ENCODE results near the gene MAP3K2. TPM values are rescaled to one million over a fixed set of nuclear protein-coding genes. Genes with fewer than 3 reads are reported as not detected.

The MAP3K2 gene
- total RNA-seq, 1 donor from 2014 or later = 62.2 TPM

GRCh38 chr2:127420039-127420864 is 32.5 kb upstream of the MAP3K2 start:
- no peak for FAIRE-seq
- Mint-ChIP-seq H3K27me3 (ENCODE audit: low read depth, unreplicated experiment) (peaks cover 66% of the 10 kb centered on the region), H3K36me3 (ENCODE audit: low read depth, unreplicated experiment) (no peaks in the 10 kb centered on the region), H3K27ac (ENCODE audit: unreplicated experiment) (no peak overlapping the region), H3K9me3 (ENCODE audit: unreplicated experiment) (no peaks in the 10 kb centered on the region), H3K4me3 (ENCODE audit: unreplicated experiment) (no peak overlapping the region), H3K4me1 (ENCODE audit: low read depth, unreplicated experiment) (peaks cover 11% of the 10 kb centered on the region)
- Histone ChIP-seq H2AFZ (ENCODE audit: low read depth, low read length) (no peak overlapping the region), H3K27ac (ENCODE audit: low read depth, low read length) (no peak overlapping the region), H3K4me3 (ENCODE audit: insufficient read depth, low read depth, low read length) (no peak overlapping the region), H3K27me3 (ENCODE audit: insufficient read depth, low read length) (peaks cover 14% of the 10 kb centered on the region), H3K9me3 (ENCODE audit: insufficient read depth, low read depth, low read length) (no peaks in the 10 kb centered on the region), H3K4me1 (ENCODE audit: insufficient read depth, low read length) (peaks cover 13% of the 10 kb centered on the region), H3K4me2 (ENCODE audit: low read length) (no peak overlapping the region), H3K9ac (ENCODE audit: low read length) (no peak overlapping the region), H3K79me2 (ENCODE audit: insufficient read depth, low read length) (no peaks in the 10 kb centered on the region), H4K20me1 (ENCODE audit: insufficient read depth, low read length) (no peaks in the 10 kb centered on the region), H3K36me3 (ENCODE audit: insufficient read depth, low read length) (no peaks in the 10 kb centered on the region)
- no peak for DNase-seq (ENCODE audit: low read depth)
- TF ChIP-seq EZH2 (IDR thresholded peaks at IDR 0.05; ENCODE audit: insufficient read depth, low read length) = no peak
- TF ChIP-seq CTCF (IDR thresholded peaks at IDR 0.05; ENCODE audit: insufficient read depth, low read depth, low read length) = no peak

DNA sequence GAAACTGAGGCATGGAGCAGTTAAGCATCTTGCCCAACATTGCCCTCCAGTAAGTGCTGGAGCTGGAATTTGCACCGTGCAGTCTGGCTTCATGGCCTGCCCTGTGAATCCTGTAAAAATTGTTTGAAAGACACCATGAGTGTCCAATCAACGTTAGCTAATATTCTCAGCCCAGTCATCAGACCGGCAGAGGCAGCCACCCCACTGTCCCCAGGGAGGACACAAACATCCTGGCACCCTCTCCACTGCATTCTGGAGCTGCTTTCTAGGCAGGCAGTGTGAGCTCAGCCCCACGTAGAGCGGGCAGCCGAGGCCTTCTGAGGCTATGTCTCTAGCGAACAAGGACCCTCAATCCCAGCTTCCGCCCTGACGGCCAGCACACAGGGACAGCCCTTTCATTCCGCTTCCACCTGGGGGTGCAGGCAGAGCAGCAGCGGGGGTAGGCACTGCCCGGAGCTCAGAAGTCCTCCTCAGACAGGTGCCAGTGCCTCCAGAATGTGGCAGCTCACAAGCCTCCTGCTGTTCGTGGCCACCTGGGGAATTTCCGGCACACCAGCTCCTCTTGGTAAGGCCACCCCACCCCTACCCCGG is 31.8 kb upstream of the MAP3K2 start:
- Histone ChIP-seq H3K4me3 (ENCODE audit: insufficient read depth, low read depth, low read length) (no peak overlapping the region), H3K27me3 (ENCODE audit: insufficient read depth, low read length) (peaks cover 14% of the 10 kb centered on the region), H3K36me3 (ENCODE audit: insufficient read depth, low read length) (no peaks in the 10 kb centered on the region), H3K4me2 (ENCODE audit: low read length) (no peak overlapping the region), H3K9me3 (ENCODE audit: insufficient read depth, low read depth, low read length) (no peaks in the 10 kb centered on the region), H4K20me1 (ENCODE audit: insufficient read depth, low read length) (no peaks in the 10 kb centered on the region), H3K4me1 (ENCODE audit: insufficient read depth, low read length) (peaks cover 18% of the 10 kb centered on the region), H3K79me2 (ENCODE audit: insufficient read depth, low read length) (no peaks in the 10 kb centered on the region), H3K9ac (ENCODE audit: low read length) (no peak overlapping the region), H2AFZ (ENCODE audit: low read depth, low read length) (no peak overlapping the region), H3K27ac (ENCODE audit: low read depth, low read length) (no peak overlapping the region)
- Mint-ChIP-seq H3K9me3 (ENCODE audit: unreplicated experiment) (no peaks in the 10 kb centered on the region), H3K27me3 (ENCODE audit: low read depth, unreplicated experiment) (peaks cover 64% of the 10 kb centered on the region), H3K4me1 (ENCODE audit: low read depth, unreplicated experiment) (peaks cover 14% of the 10 kb centered on the region), H3K4me3 (ENCODE audit: unreplicated experiment) (no peak overlapping the region), H3K36me3 (ENCODE audit: low read depth, unreplicated experiment) (no peaks in the 10 kb centered on the region), H3K27ac (ENCODE audit: unreplicated experiment) (no peak overlapping the region)
- no peak for FAIRE-seq
- DNase-seq (ENCODE audit: low read depth) = no peak
- TF ChIP-seq CTCF (IDR thresholded peaks at IDR 0.05; ENCODE audit: insufficient read depth, low read depth, low read length) (no peak), EZH2 (IDR thresholded peaks at IDR 0.05; ENCODE audit: insufficient read depth, low read length) (no peak)

DNA sequence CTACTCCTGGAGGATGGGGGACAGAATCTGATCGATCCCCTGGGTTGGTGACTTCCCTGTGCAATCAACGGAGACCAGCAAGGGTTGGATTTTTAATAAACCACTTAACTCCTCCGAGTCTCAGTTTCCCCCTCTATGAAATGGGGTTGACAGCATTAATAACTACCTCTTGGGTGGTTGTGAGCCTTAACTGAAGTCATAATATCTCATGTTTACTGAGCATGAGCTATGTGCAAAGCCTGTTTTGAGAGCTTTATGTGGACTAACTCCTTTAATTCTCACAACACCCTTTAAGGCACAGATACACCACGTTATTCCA is 31.3 kb upstream of the MAP3K2 start:
- peaks cover 21% of the 10 kb centered on the region for H3K4me1 ChIP-seq (ENCODE audit: insufficient read depth, low read length)
- H3K36me3 ChIP-seq (ENCODE audit: insufficient read depth, low read length) = no peaks in the 10 kb centered on the region
- FAIRE-seq (no peak), DNase-seq (ENCODE audit: low read depth) (no peak)
- peaks cover 63% of the 10 kb centered on the region for H3K27me3 Mint-ChIP-seq (ENCODE audit: low read depth, unreplicated experiment)
- H3K9me3 ChIP-seq (ENCODE audit: insufficient read depth, low read depth, low read length) = no peaks in the 10 kb centered on the region
- H3K9ac ChIP-seq (ENCODE audit: low read length) = no peak overlapping the region
- H3K27ac ChIP-seq (ENCODE audit: low read depth, low read length) = no peak overlapping the region
- TF ChIP-seq CTCF (IDR thresholded peaks at IDR 0.05; ENCODE audit: insufficient read depth, low read depth, low read length) = no peak
- TF ChIP-seq EZH2 (IDR thresholded peaks at IDR 0.05; ENCODE audit: insufficient read depth, low read length) = no peak
- H3K4me2 ChIP-seq (ENCODE audit: low read length) = no peak overlapping the region
- no peaks in the 10 kb centered on the region for H4K20me1 ChIP-seq (ENCODE audit: insufficient read depth, low read length)
- H3K36me3 Mint-ChIP-seq (ENCODE audit: low read depth, unreplicated experiment) = no peaks in the 10 kb centered on the region
- H3K4me3 Mint-ChIP-seq (ENCODE audit: unreplicated experiment) = no peak overlapping the region
- no peak overlapping the region for H2AFZ ChIP-seq (ENCODE audit: low read depth, low read length)
- H3K27me3 ChIP-seq (ENCODE audit: insufficient read depth, low read length) = peaks cover 14% of the 10 kb centered on the region
- no peaks in the 10 kb centered on the region for H3K9me3 Mint-ChIP-seq (ENCODE audit: unreplicated experiment)
- no peaks in the 10 kb centered on the region for H3K79me2 ChIP-seq (ENCODE audit: insufficient read depth, low read length)
- no peak overlapping the region for H3K27ac Mint-ChIP-seq (ENCODE audit: unreplicated experiment)
- H3K4me1 Mint-ChIP-seq (ENCODE audit: low read depth, unreplicated experiment) = peaks cover 17% of the 10 kb centered on the region
- no peak overlapping the region for H3K4me3 ChIP-seq (ENCODE audit: insufficient read depth, low read depth, low read length)
